Stimulated activated CD4-positive, alpha-beta T cell treated with anti-CD3 and anti-CD28 coated beads, TNF-alpha, amount 100 ng/mL, for 48 hours (primary cell): ENCODE data around the gene ZDHHC17.
A peak's percentile ranks its signal among the peaks of the same experiment; 100 is the strongest.

Experiments used
- DNase-seq, 3 donors: peaks; one replicate each; pipeline ENCODE4 v3.0.0-alpha.2; 2020; ENCODE audit warnings: low read depth in 3 of 3

ZDHHC17 gene

GRCh38 chr12:76878899-76879709, 115.2 kb downstream of the ZDHHC17 start, which contains the start of gene CSRP2:
Gene CSRP2, minus strand, starts transcription at chr12:76879019. Its CDS starts 12,759 bp downstream, at chr12:76866260.
- DNase-seq = peak; percentile 38 to 58 (median 44)

DNA sequence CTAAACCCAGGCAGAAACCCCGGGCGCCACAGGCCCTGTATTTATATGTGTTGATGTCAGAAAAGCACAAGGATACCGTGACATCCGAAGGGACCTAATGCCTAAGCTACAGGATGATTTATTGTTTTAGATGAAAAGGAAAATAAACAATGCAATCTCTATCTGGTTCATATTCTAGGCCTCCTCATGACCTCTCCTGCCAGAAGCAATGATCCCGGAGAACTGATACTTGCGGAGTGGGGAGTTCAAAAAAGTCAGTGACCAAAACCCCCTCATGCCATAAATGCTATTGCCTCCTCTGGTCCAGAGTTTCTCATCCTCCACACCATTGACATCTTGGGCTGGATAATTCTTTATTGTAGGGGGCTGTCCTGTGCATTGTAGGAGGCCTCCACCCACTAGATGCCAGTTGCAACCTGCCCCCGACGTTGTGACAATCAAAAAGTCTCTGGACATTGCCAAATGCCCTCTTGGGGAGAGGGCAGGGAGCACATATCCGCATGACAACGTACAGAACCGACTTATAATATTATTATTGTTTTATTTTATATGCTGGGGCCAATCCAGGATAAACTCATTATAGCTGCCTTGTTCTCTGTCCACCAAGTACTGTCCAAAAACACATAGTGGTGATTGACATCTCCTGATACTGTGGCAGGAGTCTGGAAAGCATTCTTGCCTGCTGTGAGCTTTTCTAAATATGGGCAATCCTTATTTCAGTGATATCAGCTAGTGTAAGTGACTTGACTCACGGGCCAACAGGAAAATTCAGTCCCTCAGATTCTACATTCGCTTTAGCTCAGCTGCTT, 116.0 kb downstream of the ZDHHC17 start:
- no peak for DNase-seq

- no peak for DNase-seq
Measured at GRCh38 chr12:76880519-76881023, 116.7 kb downstream of the ZDHHC17 start.

DNA sequence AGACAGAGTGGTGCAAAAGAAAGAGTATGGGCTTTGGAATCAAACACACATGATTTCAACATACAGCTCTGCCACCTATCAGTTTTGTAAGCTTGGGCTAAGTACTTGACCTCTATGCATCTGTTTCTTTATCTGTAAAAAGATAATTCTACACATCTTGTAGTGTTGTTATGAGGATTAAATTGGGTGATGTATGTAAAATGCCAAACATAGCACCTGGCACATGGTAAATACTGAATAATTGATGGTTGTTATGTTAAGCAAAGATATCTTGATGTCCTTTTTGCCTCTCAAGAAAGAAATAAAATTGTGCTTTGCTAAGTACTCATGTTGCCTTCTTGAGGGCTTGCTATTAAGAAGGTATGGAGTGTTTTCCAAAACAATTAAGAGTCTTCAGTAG, 117.2 kb downstream of the ZDHHC17 start:
- no peak for DNase-seq

DNA sequence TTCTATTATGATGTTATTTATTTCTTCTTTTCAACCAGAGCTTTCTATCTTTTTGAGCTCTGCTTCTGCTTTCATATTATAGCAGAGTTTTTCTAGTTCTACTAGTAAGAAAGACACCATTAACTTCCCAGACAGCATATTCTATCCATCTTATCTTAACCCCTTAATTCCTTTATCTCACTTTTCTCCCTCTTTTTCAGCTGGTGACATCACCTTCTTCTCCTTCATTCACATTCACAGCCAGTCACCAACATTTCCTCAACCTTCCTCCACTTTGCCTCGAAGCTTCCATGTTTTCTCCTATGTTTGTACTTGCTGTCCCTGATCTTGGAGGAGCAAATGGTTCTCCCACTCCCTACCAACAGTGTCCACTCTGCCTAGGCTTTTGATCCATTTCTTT, 118.5 kb downstream of the ZDHHC17 start:
- no peak for DNase-seq

DNA sequence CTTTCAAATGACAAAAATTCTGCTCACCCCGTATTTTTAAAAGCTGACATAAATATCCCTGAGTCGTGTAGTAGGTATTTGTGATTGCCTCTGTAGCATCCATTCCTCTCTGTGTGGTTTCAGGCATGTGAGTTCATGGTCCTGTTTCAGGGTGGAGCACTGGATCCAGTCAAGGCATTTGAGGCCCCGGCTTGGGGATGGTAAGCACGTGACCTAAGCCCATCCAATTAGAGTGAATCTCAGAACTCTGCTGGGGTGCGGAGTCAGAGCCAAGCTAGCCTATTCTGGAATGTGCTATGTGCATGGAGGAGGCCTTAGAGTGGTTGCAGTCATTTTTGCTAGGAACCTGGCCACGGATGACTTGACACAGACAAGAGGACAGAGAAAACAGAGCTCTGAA, 119.2 kb downstream of the ZDHHC17 start:
- DNase-seq = no peak

DNA sequence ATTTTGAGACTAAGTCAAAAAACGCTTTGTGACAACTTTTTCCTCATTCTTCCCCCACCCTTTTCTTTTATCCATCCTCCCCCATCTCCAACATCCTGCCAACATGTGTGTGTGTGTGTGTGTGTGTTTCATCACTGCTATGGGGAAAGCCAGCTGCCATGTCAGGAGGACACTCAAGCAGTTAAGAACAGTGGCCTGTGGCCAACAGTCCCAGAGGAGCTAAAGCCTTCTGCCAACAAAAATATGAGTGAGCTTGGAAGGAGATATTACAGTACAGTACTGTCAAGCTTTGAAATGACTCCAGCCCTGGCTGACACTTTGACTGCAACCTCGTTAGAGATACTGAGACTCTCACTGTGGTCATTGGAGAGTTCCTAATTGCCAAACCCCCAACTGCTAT, 119.9 kb downstream of the ZDHHC17 start:
- no peak for DNase-seq

DNA sequence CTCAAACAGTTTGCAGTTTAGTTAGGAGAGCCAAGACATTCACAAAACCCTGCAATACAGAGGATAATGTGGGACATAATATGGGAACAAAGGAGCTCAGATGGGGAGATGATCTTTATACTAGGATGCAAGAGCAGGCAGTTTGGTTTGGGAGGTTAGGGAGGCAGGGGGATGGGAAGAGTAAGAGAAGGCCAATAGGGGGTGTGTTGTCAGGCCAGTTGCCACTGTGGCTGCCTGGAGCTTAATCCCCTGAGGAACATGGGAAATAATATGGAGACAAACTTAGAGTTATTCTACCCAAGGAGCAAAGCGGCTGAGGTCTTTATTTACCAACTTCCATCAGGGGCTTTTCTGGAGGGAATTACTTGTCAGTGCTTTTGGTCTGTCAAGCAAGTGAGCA, 124.9 kb downstream of the ZDHHC17 start:
- no peak for DNase-seq

- DNase-seq = peak; percentile 19 to 61 (median 41)
Measured at GRCh38 chr12:76890151-76891143, 126.5 kb downstream of the ZDHHC17 start.

DNA sequence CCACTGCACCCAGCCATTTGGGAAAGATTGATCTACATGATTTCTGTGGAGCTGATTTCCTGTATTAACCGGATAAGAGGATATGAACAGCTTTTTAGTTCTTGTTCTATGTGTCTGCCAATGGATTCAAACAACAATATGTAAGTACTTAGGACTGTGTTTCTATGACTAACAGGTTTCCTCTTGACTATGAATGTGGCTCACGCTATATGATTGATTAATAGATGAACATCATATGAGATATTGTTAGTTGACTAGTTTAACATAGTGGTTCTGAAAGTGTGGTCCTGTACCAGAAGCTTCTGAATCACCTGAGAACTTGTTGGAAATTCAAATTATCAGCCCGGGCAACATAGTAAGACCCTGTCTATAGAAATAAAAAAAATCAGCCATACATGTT, 127.7 kb downstream of the ZDHHC17 start:
- no peak for DNase-seq

DNA sequence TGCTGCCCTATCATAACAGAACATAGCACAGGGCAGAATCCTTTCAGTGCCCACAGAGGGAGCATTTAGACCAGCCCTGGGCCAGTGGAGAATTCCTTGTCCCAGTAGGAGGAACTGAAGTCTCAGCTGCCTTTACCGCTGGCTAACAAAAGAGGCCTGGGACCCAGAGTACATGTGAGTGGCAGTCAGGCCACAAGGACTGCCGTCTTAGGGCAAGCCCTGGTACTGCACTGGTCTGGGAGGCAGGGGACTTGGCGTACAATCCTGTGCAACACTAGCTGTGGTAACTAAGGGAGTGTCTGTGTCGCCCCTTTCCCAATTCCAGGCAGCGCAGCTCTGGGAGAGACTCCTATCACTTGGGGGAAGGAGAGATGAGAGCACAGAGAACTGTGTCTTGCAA, 131.9 kb downstream of the ZDHHC17 start:
- no peak for DNase-seq

GRCh38 chr12:76896274-76896673, 132.4 kb downstream of the ZDHHC17 start:
- no peak for DNase-seq

- no peak for DNase-seq
Measured at GRCh38 chr12:76898442-76898841, 134.5 kb downstream of the ZDHHC17 start.

- DNase-seq = no peak
Measured at GRCh38 chr12:76899522-76899921, 135.6 kb downstream of the ZDHHC17 start.

DNA sequence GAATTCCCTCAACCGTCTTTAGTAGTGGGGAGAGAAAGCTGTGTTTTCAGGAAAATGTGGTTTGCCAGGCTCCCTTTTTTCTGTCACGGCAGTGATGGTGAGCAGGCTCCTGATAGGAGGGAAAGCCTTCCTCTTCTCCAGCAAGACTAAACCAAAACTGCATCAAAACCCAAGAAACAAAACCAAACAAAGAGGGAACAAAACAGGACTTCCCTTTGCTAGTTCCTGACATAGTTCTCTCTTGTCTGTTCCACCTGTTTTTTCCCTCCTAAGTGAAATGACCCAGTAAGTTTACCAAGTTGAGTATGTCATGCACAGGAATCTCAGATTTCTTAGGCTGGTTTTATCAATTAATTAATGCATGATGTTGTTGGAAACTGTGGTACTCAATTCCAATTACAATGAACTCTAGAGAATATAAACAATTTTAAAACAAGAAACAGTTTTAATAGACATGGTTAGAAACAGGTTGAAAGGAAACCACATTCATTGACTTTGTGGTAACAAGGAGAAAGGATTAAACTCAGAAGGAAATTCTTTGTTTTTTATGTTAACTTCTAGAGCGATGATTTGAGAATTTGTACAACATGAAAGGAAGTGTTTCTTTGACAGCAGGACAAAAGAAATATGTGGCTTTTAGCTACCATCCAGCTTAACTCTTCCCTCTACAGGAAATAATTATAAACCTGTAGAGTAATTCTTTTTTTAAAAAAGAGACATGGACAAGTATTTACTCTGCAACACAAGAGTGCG, 137.9 kb downstream of the ZDHHC17 start:
- no peak for DNase-seq
